ENCODE data around the gene POLR2E.

GRCh38 chr19:1105873-1106840 lies 11.0 kb upstream of the POLR2E start:
- TF ChIP-seq CTCF (IDR thresholded peaks at IDR 0.05; ENCODE audit: low read depth, low read length, poor library complexity, severe bottlenecking) (no peak), EZH2phosphoT487 (IDR thresholded peaks at IDR 0.05; ENCODE audit: borderline replicate concordance, low read length) (no peak)
